ENCODE results near the gene EFCAB5. TPM values are rescaled to one million over a fixed set of nuclear protein-coding genes. Genes with fewer than 3 reads are reported as not detected.
"Not testable (repeated sequence)": the region's sequence is repeated elsewhere in the genome, so short reads cannot be mapped to it uniquely, and the experiment has no call there.

Gene EFCAB5
- total RNA-seq, 1 experiment from 2014 or later: 1.4 TPM

- CTCF ChIA-PET: no interaction called here
- BruUV-seq (replicated peaks): no TSS peak
These were observed 89.9 kb downstream of the EFCAB5 start for GRCh38 chr17:30031214-30031869.

GRCh38 chr17:30035369-30035768 is 93.9 kb downstream of the EFCAB5 start:
- no peaks in the 10 kb centered on the region for H3F3A ChIP-seq (ENCODE audit: insufficient read depth, low read depth)
- TF ChIP-seq EZH2 (IDR thresholded peaks at IDR 0.05; ENCODE audit: low read depth): no peak
- TF ChIP-seq CTCF (conservative IDR thresholded peaks at IDR 0.05): no peak
- POLR2A ChIA-PET (ENCODE audit: unreplicated experiment): no interaction called here

More at GRCh38 chr17:30031214-30031869, 89.9 kb downstream of the EFCAB5 start:
- DNase-seq: no peak
- Histone ChIP-seq H3K27ac (no peak overlapping the region), H3K27me3 (ENCODE audit: insufficient read depth, low read depth) (no peaks in the 10 kb centered on the region), H3F3A (ENCODE audit: insufficient read depth, low read depth) (no peaks in the 10 kb centered on the region), H2AFZ (no peak overlapping the region), H3K9me3 (ENCODE audit: insufficient read depth, low read depth) (no peaks in the 10 kb centered on the region), H4K20me1 (ENCODE audit: insufficient read depth) (no peaks in the 10 kb centered on the region), H3K79me2 (ENCODE audit: low read depth) (no peaks in the 10 kb centered on the region), H3K4me1 (replicated peaks; ENCODE audit: insufficient read depth) (no peaks in the 10 kb centered on the region), H3K4me2 (no peak overlapping the region), H3K4me3 (no peak overlapping the region), H3K9me2 (ENCODE audit: insufficient read depth) (no peaks in the 10 kb centered on the region), H3K36me3 (ENCODE audit: low read depth) (no peaks in the 10 kb centered on the region)
- intact Hi-C loops (cut with micrococcal nuclease; ENCODE audit: unreplicated experiment): no loop called here
- no peak for TF ChIP-seq EZH2 (IDR thresholded peaks at IDR 0.05; ENCODE audit: low read depth)
- TF ChIP-seq CTCF (conservative IDR thresholded peaks at IDR 0.05): no peak
- POLR2A ChIA-PET (ENCODE audit: unreplicated experiment): no interaction called here

GRCh38 chr17:30040719-30041518 is 99.5 kb downstream of the EFCAB5 start:
- H3K9me2 ChIP-seq (ENCODE audit: insufficient read depth); H3F3A ChIP-seq (ENCODE audit: insufficient read depth, low read depth); intact Hi-C loops (cut with micrococcal nuclease; ENCODE audit: unreplicated experiment); H3K27ac ChIP-seq; DNase-seq; BruUV-seq (replicated peaks); H3K4me3 ChIP-seq; H3K9me3 ChIP-seq (ENCODE audit: insufficient read depth, low read depth); CTCF ChIA-PET; H3K4me2 ChIP-seq; H3K4me1 ChIP-seq (replicated peaks; ENCODE audit: insufficient read depth); H4K20me1 ChIP-seq (ENCODE audit: insufficient read depth); H2AFZ ChIP-seq; H3K36me3 ChIP-seq (ENCODE audit: low read depth); POLR2A ChIA-PET (ENCODE audit: unreplicated experiment); H3K79me2 ChIP-seq (ENCODE audit: low read depth): not testable (repeated sequence)
- peaks cover 11% of the 10 kb centered on the region; the same call in 1 of the 2 replicates for H3K27me3 ChIP-seq (ENCODE audit: insufficient read depth, low read depth)

More at GRCh38 chr17:30035369-30035768, 93.9 kb downstream of the EFCAB5 start:
- Histone ChIP-seq H2AFZ (no peak overlapping the region), H3K4me2 (no peak overlapping the region), H3K79me2 (ENCODE audit: low read depth) (no peaks in the 10 kb centered on the region), H3K4me1 (replicated peaks; ENCODE audit: insufficient read depth) (no peaks in the 10 kb centered on the region), H4K20me1 (ENCODE audit: insufficient read depth) (no peaks in the 10 kb centered on the region), H3K9me3 (ENCODE audit: insufficient read depth, low read depth) (no peaks in the 10 kb centered on the region; the same call in 1 of the 2 replicates), H3K27me3 (ENCODE audit: insufficient read depth, low read depth) (peaks cover 10% of the 10 kb centered on the region; the same call in 1 of the 2 replicates), H3K4me3 (no peak overlapping the region), H3K27ac (no peak overlapping the region), H3K9me2 (ENCODE audit: insufficient read depth) (no peaks in the 10 kb centered on the region), H3K36me3 (ENCODE audit: low read depth) (no peaks in the 10 kb centered on the region)
- CTCF ChIA-PET: no interaction called here
- BruUV-seq (replicated peaks): no TSS peak
- no peak for DNase-seq
- intact Hi-C loops (cut with micrococcal nuclease; ENCODE audit: unreplicated experiment): no loop called here

Data from PC-9 (cell line).